Measurements from ENCODE around the gene RABAC1.

RABAC1 gene, protein sequence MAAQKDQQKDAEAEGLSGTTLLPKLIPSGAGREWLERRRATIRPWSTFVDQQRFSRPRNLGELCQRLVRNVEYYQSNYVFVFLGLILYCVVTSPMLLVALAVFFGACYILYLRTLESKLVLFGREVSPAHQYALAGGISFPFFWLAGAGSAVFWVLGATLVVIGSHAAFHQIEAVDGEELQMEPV

DNA sequence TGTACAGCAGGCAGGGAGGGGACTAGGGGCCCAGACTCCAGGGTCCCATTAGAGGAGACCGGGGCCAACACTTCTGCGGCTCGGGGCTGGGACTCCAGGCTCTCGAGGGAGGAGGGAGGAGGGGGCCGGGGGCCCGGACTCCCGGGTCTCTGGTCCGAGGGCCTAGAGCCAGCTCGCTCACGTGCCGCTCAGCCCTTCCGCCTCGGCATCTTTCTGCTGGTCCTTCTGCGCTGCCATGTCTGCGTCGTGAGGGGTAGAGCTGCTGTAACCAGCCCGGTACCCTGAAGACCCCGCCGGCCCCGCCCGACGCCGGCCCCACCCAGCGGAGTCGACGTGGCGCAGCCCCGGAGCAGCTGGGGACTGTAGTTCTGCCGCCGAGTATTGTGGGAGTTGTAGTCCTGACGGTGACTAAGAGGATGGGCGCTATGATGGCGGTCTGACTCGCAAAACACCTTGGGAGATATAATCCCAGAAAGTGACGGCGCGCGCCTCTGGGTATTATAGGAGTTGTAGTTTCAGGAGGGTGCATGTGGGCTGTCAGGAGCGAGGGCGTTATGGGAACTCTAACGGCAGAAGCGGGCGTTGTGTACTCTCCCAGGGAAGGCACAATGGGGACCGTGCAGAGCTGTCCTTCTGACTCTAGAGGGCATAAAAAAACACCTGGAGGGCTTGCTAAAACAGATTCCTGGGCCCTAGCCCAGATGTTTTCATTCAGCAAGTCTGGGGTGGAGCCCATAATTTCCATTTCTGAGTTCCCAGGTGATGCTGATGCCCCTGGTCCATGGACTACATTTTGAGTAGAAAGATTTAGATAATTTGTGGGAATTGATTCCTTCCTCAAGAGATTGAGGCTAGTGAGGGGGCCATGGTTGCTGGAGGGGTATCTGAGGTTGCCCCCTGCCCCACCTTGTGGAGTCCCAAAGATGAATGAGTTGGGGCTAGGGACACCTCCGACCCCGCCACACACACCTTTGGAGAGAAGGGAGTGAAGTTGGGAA is at the start of gene RABAC1:
RABAC1 (minus strand) TSS at position 266 of the 998 bp plus-strand sequence; CDS start at position 237, 29 bp downstream.
- peak within 1 kb of the TSS; percentile 89 for H3K27ac Mint-ChIP-seq
- H3K36me3 Mint-ChIP-seq (ENCODE audit: low read depth): no peaks in the 10 kb centered on the region
- no peaks in the 10 kb centered on the region for H3K27me3 Mint-ChIP-seq
- H3K4me1 Mint-ChIP-seq (ENCODE audit: low read depth): peaks cover 17% of the 10 kb centered on the region
- H3K9me3 Mint-ChIP-seq: no peaks in the 10 kb centered on the region
- H3K4me3 Mint-ChIP-seq: peak within 1 kb of the TSS; percentile 97

DNA sequence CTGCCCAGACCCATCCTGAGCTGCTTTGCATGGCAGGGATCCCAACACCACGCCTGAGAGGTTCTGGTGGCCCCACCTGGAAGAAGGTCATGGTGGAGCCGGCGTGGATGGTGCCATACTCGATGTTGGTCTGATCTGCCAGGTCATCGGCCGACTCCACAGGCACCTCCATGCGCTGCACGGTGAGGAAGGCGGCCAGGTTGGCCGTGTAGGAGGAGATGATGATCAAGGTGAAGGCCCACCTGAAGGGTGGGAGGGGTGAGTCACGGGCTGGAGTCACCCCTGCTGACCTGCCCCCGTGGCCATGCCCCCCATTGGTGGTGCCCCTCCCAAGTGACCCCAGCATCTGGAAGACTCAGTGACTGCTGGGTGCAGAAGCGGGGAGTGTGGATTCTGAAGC is 47.4 kb upstream of the RABAC1 start:
- Mint-ChIP-seq H3K27me3 (peaks cover 8% of the 10 kb centered on the region), H3K27ac (no peak overlapping the region), H3K9me3 (no peaks in the 10 kb centered on the region), H3K4me3 (no peak overlapping the region), H3K36me3 (ENCODE audit: low read depth) (no peaks in the 10 kb centered on the region), H3K4me1 (ENCODE audit: low read depth) (no peaks in the 10 kb centered on the region)

DNA sequence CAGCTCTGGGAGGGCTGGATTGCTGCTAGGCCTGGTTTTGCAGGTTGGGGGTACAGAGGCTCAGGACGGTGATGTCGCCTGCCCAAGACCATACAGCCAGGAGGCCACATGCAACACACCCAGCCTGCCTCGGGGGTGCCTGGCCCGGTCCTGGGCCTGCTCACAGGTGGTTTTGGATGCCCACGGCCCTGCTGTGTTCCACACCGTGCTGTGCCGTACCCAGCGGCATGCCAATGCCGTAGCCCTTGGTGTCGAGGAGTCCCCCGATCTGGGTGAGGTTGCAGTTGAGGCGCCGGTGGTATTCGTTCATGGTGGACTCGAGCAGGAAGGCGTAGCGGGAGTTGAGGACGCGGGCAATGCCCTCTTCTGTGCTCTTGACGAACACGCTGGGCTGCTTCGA is 46.4 kb upstream of the RABAC1 start:
- Mint-ChIP-seq H3K4me3 (no peak overlapping the region), H3K36me3 (ENCODE audit: low read depth) (no peaks in the 10 kb centered on the region), H3K27ac (no peak overlapping the region), H3K4me1 (ENCODE audit: low read depth) (no peaks in the 10 kb centered on the region), H3K9me3 (no peaks in the 10 kb centered on the region), H3K27me3 (peaks cover 18% of the 10 kb centered on the region)

GRCh38 chr19:42003506-42004294 is 44.6 kb upstream of the RABAC1 start:
- H3K9me3 Mint-ChIP-seq: no peaks in the 10 kb centered on the region
- no peak overlapping the region for H3K27ac Mint-ChIP-seq
- peaks cover 31% of the 10 kb centered on the region for H3K27me3 Mint-ChIP-seq
- H3K4me1 Mint-ChIP-seq (ENCODE audit: low read depth): peaks cover 4% of the 10 kb centered on the region
- no peak overlapping the region for H3K4me3 Mint-ChIP-seq
- no peaks in the 10 kb centered on the region for H3K36me3 Mint-ChIP-seq (ENCODE audit: low read depth)

DNA sequence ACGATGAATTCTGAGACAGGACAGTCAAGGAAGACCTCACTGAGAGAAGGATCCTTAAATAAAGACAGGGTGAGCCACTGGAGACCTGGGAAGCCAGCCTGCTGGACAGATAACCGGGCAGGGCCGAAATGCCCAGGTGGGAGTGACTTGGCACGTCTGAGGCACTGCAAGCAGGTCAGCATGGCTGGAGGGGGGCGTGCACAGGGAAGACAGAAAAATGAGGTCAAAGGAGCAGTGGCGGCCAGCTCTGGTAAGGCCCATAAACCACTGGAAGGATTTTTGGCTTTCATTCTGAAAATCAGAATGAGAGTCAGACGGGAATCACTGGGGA is 40.7 kb upstream of the RABAC1 start:
- Mint-ChIP-seq H3K27me3 (peaks cover 63% of the 10 kb centered on the region), H3K4me1 (ENCODE audit: low read depth) (peaks cover 23% of the 10 kb centered on the region), H3K27ac (no peak overlapping the region), H3K9me3 (no peaks in the 10 kb centered on the region), H3K4me3 (no peak overlapping the region), H3K36me3 (ENCODE audit: low read depth) (no peaks in the 10 kb centered on the region)

- Mint-ChIP-seq H3K9me3 (no peaks in the 10 kb centered on the region), H3K4me3 (no peak overlapping the region), H3K27me3 (peaks cover 67% of the 10 kb centered on the region), H3K27ac (no peak overlapping the region), H3K36me3 (ENCODE audit: low read depth) (no peaks in the 10 kb centered on the region), H3K4me1 (ENCODE audit: low read depth) (peaks cover 23% of the 10 kb centered on the region)
Observed at GRCh38 chr19:41999071-41999877, 40.2 kb upstream of the RABAC1 start.

DNA sequence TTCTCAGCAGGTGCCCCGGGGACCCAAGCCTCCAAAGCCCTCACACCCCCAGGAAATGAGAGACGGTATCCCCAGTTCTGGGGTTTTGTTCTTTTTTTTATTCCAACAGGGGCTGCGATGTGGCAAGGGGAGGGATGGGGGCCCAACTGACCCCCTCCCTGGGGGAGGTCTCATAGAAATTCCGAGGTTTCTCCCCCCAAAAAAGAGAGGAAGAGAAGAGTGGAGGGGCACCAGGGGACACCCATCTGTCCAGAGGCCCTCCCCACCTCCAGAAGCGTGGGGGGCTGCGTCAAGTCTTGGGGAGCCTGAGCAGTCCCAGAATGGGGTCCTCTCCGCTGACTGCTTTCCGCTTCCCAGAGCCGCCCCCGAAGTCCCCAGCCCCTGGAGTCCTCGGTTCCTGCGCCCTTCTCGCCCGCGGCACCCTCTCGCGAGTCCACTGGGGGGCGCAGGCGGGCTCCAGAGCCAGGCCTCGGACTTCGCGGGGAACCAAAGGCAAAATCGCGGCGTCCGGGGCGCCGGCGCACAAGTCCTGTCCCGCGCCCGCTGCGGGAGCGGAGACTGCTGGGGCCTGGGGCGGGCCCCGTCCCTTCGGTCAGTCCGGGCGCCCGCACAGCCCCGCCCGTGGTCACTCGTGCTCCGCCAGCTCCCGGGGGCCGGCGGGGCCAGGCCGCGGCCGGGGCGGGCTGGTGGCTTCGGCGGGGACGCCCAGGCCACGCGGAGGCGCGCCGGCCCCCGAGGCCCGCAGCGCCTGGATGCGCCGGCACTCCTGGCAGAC is 39.3 kb upstream of the RABAC1 start:
- Mint-ChIP-seq H3K27me3 (peaks cover 67% of the 10 kb centered on the region), H3K36me3 (ENCODE audit: low read depth) (no peaks in the 10 kb centered on the region), H3K4me3 (no peak overlapping the region), H3K9me3 (no peaks in the 10 kb centered on the region), H3K4me1 (ENCODE audit: low read depth) (peaks cover 26% of the 10 kb centered on the region), H3K27ac (no peak overlapping the region)

DNA sequence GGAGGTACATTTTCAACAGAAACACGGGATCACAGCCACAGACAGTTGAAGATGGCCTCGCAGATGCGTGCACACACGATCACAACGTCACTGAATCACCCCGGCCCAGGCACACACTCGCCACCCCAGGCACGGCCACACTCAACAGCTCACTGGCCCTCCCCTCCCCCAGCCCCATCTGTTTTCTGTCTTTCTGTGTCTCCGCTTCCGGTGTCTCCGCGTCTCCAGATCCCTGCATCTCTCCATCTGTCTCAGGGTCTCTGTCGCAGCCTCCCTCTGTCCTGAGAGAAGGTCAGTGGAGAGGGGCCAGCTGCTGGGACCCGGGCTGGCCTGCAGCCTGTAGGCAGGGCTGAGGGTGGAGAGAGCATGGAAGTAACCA is 38.7 kb upstream of the RABAC1 start:
- peaks cover 67% of the 10 kb centered on the region for H3K27me3 Mint-ChIP-seq
- H3K36me3 Mint-ChIP-seq (ENCODE audit: low read depth): no peaks in the 10 kb centered on the region
- no peaks in the 10 kb centered on the region for H3K9me3 Mint-ChIP-seq
- H3K4me3 Mint-ChIP-seq: peak overlapping the region; percentile 54
- no peak overlapping the region for H3K27ac Mint-ChIP-seq
- peaks cover 29% of the 10 kb centered on the region for H3K4me1 Mint-ChIP-seq (ENCODE audit: low read depth)

GRCh38 chr19:41997121-41997850 is 38.2 kb upstream of the RABAC1 start:
- Mint-ChIP-seq H3K27ac (no peak overlapping the region), H3K4me3 (peak overlapping the region; percentile 54), H3K9me3 (no peaks in the 10 kb centered on the region), H3K27me3 (peaks cover 66% of the 10 kb centered on the region), H3K4me1 (ENCODE audit: low read depth) (peaks cover 29% of the 10 kb centered on the region), H3K36me3 (ENCODE audit: low read depth) (no peaks in the 10 kb centered on the region)

DNA sequence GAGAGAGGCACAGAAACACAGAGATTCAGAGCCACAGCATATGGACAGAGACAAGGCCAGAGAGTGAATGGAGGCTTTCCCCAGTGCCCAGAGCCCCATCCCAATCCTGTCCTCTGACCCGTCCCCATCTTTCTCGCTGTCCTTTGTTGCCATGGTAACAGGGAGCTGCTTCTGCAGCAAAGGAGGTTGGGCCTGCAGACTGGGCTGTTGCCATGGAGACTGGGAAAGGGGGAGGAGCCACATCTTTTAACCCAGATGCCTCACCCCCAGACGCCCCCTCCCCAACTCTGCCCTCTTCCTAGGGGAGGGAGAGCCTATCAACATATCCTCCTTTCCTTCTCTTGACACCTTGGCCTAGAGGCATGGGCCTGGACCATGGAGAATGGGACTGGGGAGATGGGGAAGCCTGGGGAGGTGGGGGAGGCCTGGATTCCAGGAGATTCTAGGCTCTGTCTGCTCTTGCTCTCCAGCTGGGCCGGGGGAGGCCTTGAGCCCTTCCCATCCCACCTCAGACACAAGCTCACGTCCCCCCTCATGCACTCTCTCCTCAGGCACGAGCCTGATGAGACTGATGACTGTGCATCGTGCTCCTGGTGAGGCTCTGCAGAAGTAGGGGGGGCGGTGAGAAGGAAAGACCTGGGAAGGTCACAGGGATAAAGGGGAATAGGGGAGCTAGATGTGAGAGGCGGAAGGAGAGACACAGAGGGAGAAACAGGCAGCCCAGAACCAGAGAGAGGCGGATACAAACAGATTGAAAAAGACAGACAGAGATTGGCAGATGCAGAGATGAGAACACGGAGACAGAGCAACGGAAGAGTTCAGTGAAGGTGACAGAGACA is 37.1 kb upstream of the RABAC1 start:
- Mint-ChIP-seq H3K9me3 (no peaks in the 10 kb centered on the region), H3K4me1 (ENCODE audit: low read depth) (peaks cover 29% of the 10 kb centered on the region), H3K27ac (no peak overlapping the region), H3K27me3 (peaks cover 55% of the 10 kb centered on the region), H3K36me3 (ENCODE audit: low read depth) (no peaks in the 10 kb centered on the region), H3K4me3 (no peak overlapping the region)

GRCh38 chr19:41994994-41995958 is 36.2 kb upstream of the RABAC1 start:
- Mint-ChIP-seq H3K4me3 (peak overlapping the region; percentile 5), H3K9me3 (no peaks in the 10 kb centered on the region), H3K4me1 (ENCODE audit: low read depth) (peaks cover 29% of the 10 kb centered on the region), H3K27ac (no peak overlapping the region), H3K27me3 (peaks cover 47% of the 10 kb centered on the region), H3K36me3 (ENCODE audit: low read depth) (no peaks in the 10 kb centered on the region)

- no peaks in the 10 kb centered on the region for H3K9me3 Mint-ChIP-seq
- no peaks in the 10 kb centered on the region for H3K36me3 Mint-ChIP-seq (ENCODE audit: low read depth)
- no peak overlapping the region for H3K27ac Mint-ChIP-seq
- H3K4me1 Mint-ChIP-seq (ENCODE audit: low read depth): peaks cover 28% of the 10 kb centered on the region
- peaks cover 40% of the 10 kb centered on the region for H3K27me3 Mint-ChIP-seq
- H3K4me3 Mint-ChIP-seq: peak overlapping the region; percentile 5
Observed at GRCh38 chr19:41994521-41994971, 35.4 kb upstream of the RABAC1 start.
